HG03571 (cell line): ENCODE data around the gene ZNF362.
A peak's percentile ranks its signal among the peaks of the same experiment; 100 is the strongest.

Source experiments
- ATAC-seq: cut with Tn5 transposase; IDR thresholded peaks from one replicate; pipeline ENCODE4 v1.9.1; 2021; ENCODE audit not compliant: unreplicated experiment

The ZNF362 gene

DNA sequence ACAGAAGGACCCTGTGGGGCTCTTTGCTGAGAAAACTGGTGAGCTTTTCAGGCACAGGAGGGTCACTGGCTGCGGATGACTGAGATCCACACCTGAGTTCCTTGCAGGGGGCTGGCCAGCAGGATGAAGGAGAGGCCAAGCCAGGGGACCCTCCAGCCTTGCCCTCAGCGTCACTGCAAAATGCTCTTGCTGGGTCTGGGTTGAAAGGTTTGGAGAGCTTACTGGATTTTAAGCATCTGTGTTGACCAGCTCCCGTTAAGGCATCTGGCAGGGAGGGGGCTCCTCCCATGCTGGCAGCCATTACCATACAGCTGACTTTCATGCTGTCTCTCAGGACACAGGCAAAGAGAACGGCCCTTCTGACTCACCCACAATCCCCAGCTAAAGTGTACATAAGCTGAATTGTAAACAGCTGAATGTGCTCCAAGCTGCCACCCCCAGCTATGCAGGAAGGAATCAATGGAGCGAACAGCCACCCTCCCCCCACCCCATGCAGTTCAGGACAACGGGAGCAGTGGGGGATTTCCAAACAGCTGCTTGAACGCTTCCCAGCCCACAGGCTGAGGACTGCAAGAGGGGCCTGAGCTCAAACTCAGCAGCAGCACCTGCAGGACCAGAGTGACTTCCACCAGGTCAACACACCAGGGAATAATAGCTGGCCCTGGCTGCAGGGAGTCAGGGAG lies 85.9 kb downstream of the ZNF362 start:
- no peak for ATAC-seq

DNA sequence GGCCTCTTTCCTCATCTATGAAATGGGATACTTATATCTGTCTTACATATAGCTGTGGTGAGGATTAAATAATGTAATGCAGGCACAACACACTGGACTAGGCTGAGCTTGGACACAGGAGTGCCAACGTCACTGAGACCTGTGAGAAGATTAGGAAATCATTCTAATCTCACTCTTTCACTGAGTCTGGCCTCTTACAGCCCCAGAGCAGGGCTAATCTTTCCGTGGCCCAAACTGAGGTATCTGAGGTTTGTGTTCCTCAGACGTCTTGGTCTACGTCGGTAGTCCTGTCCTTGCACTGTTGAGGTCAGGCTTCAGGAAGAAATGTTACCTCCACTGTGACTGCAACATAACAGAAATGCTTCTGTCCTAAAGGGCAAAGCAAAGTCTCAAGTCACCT lies 87.2 kb downstream of the ZNF362 start:
- no peak for ATAC-seq

DNA sequence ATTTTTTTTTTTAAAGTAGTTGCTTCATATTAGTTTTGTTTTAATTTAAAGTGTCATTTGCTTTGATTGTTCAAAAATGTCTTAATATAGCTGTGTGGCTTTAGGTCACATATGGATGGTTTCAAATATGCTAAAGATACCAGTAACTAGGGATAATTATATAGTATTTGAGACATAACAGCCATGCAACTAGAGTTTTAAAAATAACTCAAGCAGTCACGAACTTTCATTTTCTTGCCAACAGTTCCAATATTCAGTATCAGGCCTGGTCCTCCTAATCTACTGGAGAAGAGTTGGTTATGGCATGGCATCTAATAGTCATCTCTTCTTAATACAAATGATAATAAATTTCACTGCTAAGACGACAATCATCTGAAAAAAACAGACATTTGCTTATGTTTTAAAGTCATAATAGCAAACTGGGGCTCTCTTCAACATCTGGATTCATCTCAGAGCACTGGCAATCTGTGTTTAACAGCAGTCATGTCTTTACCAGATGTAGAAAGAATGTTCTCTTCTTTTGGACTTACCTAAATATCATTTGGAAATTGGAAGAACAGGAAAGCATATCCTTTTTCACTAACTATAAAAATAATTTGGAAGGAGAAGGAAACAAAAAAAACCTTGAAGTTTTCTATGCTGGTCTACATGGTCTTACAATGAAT lies 88.7 kb downstream of the ZNF362 start:
- no peak for ATAC-seq

DNA sequence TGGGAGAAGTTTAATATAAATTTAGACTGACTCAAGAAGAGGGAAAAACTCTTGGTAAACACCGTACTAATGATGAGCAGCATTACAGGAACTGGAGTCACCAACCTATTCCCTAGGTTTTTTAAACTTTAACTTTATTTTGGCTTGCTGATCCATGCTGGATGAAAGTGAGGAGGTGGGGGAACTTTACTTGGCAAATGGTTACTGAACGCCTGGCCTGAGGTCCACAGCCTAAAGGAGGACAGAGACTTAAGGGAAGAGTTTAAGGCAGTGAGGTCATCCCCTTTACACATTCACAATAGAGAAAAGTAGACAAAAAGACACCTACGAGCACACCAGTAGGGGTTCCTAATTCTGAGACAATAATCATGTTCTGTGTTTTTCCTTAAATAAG lies 90.2 kb downstream of the ZNF362 start:
- no peak for ATAC-seq

DNA sequence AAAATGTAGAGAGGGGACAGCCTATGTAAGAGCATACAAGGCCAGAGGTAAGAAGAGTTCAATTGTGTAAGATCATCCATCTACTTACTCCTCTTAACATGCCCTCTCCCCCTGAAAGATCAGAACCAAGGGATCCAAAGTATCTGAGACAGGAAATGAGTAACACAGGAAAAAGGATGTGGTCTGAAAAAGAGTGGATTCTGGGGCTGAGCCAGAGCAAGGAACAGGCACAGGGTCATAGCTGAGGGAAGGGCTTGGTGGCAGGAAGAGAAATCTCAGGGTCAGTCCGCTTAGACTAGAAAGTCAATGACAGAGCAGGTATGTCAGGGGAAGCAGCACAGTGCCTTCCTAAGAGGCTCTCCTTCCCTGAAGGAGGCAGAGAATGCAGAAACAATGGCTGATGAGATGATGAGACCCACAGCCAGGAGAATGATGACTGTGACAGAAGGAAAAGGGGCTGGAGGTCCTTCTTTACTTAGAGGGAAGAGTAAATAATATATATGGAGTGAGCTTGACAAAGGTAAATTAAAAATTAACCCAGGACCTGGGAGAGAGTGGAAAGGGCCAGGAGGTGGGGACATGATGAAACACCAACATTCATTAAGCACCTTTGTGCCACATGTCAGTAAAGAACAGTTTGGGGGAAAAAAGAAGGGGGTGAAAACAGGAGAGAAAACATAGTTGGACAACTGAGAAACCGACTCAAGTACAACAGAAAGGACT lies 90.8 kb downstream of the ZNF362 start:
- ATAC-seq: no peak

DNA sequence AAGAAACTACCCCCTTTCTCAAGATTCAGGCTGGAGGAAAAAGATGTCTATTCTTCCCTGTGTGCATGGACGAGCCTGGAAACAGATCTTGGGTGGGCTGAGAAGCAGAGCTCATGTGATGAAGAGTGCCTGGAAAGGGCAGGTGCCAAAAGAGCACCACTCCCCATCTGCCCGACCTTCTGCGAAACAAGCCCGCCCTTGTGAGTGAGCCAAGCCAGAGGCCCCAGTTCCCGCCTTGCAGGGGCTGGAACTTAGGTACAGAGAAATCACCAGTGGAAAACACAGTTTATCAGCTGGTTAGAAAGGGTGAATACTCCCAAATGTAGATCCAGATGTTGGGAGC lies 91.3 kb downstream of the ZNF362 start:
- ATAC-seq: no peak

DNA sequence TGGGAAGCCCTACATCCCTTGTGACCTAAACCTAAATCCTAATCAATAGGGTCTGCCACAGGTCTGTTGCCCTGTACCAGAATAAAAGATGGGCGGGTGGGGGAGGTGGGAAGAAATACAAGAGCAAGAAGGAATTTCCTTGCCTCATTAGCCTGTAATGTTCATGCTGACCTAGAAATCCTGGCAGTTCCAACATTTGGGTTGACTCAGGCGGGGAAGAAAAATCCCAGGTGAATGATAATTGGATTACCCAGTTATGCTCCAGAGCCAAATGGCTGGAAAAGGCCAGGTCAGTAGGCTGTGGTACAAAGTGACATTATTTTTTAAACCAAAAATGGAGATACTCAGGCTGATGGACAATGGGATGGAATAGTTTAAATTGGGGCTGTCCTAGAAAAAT lies 91.9 kb downstream of the ZNF362 start:
- no peak for ATAC-seq

DNA sequence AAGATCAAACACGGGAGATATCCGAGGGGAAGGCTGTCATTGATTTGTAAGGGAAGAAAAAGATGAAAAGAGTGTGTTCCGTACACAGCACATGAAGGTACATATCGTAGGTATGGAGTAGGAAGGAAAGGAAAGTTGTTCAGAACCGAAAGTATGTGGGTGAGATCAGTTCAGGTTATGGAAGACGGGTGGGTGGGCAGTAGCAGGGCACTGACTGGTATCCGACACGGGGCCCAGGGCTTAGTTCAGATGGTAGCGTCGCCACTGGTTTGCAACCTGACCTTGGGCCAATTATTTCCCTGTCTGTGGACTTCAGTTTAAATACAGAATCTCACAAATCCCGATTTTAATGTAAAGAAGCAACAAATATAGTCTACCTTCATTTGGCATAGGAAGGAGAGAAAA lies 92.4 kb downstream of the ZNF362 start:
- no peak for ATAC-seq

DNA sequence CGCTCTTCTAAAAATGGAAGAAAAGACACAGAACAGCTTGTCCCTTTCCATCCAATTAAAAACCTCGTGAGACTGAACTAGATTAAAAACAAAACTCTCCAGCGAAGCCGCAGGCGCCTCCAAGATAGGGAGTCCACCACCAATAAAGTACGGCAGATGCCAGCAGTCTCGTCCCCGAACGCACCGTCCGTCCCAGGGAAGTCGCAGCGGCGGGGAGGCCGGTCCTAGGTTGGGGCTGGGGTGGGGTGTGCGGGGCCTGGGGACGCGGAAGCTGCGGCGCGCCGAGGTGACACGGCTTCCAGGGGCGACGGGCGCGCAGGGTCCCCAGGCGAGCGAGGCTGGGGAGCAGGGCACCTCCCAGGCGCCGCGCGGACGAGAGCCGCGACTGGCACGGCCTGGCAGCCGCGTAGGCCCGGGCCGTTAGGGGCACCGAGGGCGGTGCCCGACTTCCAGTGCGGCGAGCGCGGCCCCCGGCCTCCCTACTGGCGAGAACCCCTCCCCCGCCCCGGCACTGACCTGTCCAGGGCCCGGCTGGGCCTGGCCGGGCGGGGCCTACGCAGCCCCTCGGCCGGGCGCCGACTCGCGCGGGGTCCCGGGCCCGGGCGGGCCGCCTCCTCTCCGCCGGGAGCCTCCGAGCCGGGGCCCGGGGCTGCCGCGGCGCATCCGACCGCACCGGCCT lies 92.9 kb downstream of the ZNF362 start:
- peak; percentile 28 for ATAC-seq

DNA sequence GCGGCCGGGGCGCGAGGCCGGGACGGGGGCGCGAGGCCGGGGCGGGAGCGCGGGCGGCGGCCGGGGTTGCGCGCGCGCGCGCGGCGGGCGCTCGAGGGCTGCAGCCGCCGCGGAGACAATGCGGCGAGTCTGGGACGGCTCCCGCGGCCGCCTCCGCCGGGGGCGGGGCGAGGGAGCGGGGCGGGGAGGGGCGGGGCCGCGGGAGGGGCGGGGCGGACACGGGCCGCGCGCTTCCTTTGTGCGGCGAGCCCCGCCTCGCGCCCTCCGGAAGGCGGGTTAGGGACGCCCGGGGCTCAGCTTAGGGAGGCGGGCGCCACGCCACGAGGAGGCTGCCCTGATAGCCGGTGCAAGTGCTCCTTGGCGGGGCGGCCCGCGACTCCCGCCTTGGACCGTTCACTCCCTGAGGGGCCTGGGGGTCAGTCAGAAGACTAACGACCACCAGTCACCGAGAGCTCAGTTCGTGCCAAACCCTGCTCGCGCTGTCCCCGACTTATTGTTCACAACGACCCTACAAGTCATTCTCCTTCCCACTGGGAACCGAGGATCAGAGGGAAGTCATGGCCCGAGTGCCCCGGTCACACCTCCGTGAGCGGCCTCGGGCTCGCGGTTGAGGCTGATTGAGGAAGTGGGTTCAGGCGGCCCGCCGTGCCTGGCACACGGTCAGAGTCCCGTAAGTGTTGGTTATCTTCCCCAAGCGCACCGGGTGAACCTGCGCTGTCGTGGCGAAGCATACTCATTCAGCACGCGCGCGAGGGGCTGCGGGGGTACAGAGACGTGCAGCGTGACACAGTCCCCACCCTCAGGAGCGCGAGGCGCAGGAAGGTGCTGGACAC lies 93.7 kb downstream of the ZNF362 start:
- ATAC-seq: peak; percentile 82
